ENCODE data around the gene DAB2. TPM values are rescaled to one million over a fixed set of nuclear protein-coding genes. Genes with fewer than 3 reads are reported as not detected.

Gene DAB2
- total RNA-seq, 1 experiment from 2014 or later = 30.1 TPM

DNA sequence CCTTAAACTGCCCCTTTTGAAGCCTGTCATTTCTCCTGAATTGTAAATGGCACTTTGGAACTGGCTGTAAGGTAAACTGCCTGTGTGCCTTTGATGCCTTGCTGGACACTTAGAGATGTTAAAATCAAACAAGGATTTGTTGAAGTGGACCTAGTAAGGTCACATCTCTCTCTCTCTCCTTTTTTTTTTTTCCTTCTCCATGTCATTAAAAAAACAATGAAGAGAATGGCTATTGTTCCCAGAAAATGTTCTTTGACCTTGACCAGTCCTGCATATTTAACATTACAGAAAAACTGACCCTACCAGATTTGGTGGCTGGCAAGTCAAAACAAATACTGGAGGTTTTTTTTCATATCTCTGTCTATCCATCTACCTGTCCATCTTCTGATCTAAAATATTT, 2.9 kb upstream of the DAB2 start:
- Histone ChIP-seq H3K9me3 (ENCODE audit: low read depth, low read length, poor library complexity, severe bottlenecking) (no peaks in the 10 kb centered on the region), H3K27ac (ENCODE audit: low read depth, low read length, poor library complexity, severe bottlenecking) (no peak overlapping the region), H3K4me3 (ENCODE audit: low read depth, low read length, poor library complexity, severe bottlenecking) (no peak overlapping the region), H3K27me3 (replicated peaks; ENCODE audit: insufficient read depth, low read depth, low read length, poor library complexity) (no peaks in the 10 kb centered on the region), H3K36me3 (ENCODE audit: insufficient read depth, low read length, poor library complexity, severe bottlenecking) (no peaks in the 10 kb centered on the region), H3K4me1 (ENCODE audit: insufficient read depth, low read length, poor library complexity, severe bottlenecking) (peaks cover 36% of the 10 kb centered on the region)
- no peak for TF ChIP-seq CTCF (conservative IDR thresholded peaks at IDR 0.05; ENCODE audit: low read depth, low read length)
- no peak for TF ChIP-seq EZH2 (IDR thresholded peaks at IDR 0.05; ENCODE audit: borderline replicate concordance, low read depth, low read length, poor library complexity, severe bottlenecking)
- CTCF ChIA-PET = no interaction called here
- no peak for DNase-seq (ENCODE audit: low spot score)
- POLR2A ChIA-PET (ENCODE audit: low non-redundant PET) = no interaction called here
- no TSS peak for BruUV-seq (replicated peaks)
- intact Hi-C loops (cut with micrococcal nuclease; ENCODE audit: unreplicated experiment) = no loop called here

GRCh38 chr5:39427229-39427628, 2.4 kb upstream of the DAB2 start:
- H3K36me3 ChIP-seq (ENCODE audit: insufficient read depth, low read length, poor library complexity, severe bottlenecking) = no peaks in the 10 kb centered on the region
- H3K27ac ChIP-seq (ENCODE audit: low read depth, low read length, poor library complexity, severe bottlenecking) = peak overlapping the region; percentile 39
- intact Hi-C loops (cut with micrococcal nuclease; ENCODE audit: unreplicated experiment) = no loop called here
- POLR2A ChIA-PET (ENCODE audit: low non-redundant PET) = no interaction called here
- peak; percentile 51 for DNase-seq (ENCODE audit: low spot score)
- no peaks in the 10 kb centered on the region for H3K9me3 ChIP-seq (ENCODE audit: low read depth, low read length, poor library complexity, severe bottlenecking)
- BruUV-seq (replicated peaks) = no TSS peak
- H3K4me1 ChIP-seq (ENCODE audit: insufficient read depth, low read length, poor library complexity, severe bottlenecking) = peaks cover 38% of the 10 kb centered on the region
- CTCF ChIA-PET = no interaction called here
- no peak overlapping the region for H3K4me3 ChIP-seq (ENCODE audit: low read depth, low read length, poor library complexity, severe bottlenecking)
- no peak for TF ChIP-seq CTCF (conservative IDR thresholded peaks at IDR 0.05; ENCODE audit: low read depth, low read length)
- no peak for TF ChIP-seq EZH2 (IDR thresholded peaks at IDR 0.05; ENCODE audit: borderline replicate concordance, low read depth, low read length, poor library complexity, severe bottlenecking)
- no peaks in the 10 kb centered on the region for H3K27me3 ChIP-seq (replicated peaks; ENCODE audit: insufficient read depth, low read depth, low read length, poor library complexity)

DNA sequence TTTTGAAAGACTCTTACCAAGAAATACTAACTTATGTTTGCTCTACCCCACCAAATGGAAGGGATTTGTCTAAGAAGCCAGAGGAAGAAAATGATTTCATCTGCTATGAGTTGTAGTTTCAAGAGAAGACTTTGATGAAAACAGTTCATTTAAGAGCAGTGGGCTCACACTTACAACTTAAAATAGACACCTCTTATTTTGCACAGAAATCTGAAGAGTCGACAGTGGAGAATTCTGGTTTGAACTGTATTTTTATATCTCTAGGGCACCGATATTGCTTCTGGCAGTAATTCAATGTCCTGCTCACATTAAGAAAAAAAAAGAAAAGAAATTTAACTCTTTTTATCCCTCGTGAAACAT, 1.9 kb upstream of the DAB2 start:
- TF ChIP-seq EZH2 (IDR thresholded peaks at IDR 0.05; ENCODE audit: borderline replicate concordance, low read depth, low read length, poor library complexity, severe bottlenecking) = no peak
- no peak for TF ChIP-seq CTCF (conservative IDR thresholded peaks at IDR 0.05; ENCODE audit: low read depth, low read length)
- Histone ChIP-seq H3K36me3 (ENCODE audit: insufficient read depth, low read length, poor library complexity, severe bottlenecking) (no peaks in the 10 kb centered on the region), H3K27me3 (replicated peaks; ENCODE audit: insufficient read depth, low read depth, low read length, poor library complexity) (no peaks in the 10 kb centered on the region), H3K27ac (ENCODE audit: low read depth, low read length, poor library complexity, severe bottlenecking) (peak overlapping the region; percentile 39), H3K9me3 (ENCODE audit: low read depth, low read length, poor library complexity, severe bottlenecking) (no peaks in the 10 kb centered on the region), H3K4me3 (ENCODE audit: low read depth, low read length, poor library complexity, severe bottlenecking) (no peak overlapping the region), H3K4me1 (ENCODE audit: insufficient read depth, low read length, poor library complexity, severe bottlenecking) (peaks cover 39% of the 10 kb centered on the region)
- no peak for DNase-seq (ENCODE audit: low spot score)
- intact Hi-C loops (cut with micrococcal nuclease; ENCODE audit: unreplicated experiment) = no loop called here
- ChIA-PET POLR2A (ENCODE audit: low non-redundant PET) (no interaction called here), CTCF (no interaction called here)
- BruUV-seq (replicated peaks) = no TSS peak
